ENCODE data around the gene TWF2.

The TWF2 gene

DNA sequence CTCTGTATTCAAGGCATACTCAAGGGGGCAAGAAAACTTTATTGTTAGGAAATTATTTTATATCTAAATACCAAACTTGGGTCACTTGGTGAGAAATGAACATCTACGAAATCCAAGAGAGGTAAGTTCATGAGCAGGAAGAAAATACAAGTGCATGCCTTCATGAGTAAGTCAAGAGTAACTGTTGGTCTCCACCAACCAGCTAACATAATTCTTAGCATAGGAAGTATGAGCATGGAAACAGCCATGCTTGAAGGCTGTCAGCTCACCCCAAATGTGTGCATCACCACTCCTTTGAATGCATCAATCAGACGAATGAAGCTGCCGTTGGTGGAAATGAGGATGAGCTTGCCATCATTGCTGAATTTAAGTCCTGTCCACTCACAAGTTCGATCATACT lies 20.5 kb upstream of the TWF2 start:
- in situ Hi-C loops (cut with HindIII; ENCODE audit: low sequenced_read_pairs): no loop called here

DNA sequence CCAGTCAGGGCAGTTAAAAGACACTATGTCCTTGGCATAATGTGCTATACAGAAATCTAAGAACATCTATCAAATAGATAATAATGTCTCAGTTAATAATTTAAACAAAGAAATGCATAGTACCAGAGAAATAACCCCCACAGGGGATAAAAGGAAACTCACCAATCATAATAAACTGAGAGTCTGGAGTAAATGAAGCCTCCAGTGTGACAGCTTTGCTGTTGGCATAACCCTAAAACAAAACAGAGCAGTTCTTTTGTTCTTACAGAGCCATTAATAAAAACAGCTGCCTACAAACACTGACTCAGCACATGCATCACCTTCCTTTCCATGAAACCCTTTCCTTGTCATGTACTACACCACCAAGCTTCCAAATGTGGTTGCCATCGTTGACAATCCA lies 20.1 kb upstream of the TWF2 start:
- in situ Hi-C loops (cut with HindIII; ENCODE audit: low sequenced_read_pairs): no loop called here

- in situ Hi-C loops (cut with HindIII; ENCODE audit: low sequenced_read_pairs): no loop called here
Measured at GRCh38 chr3:52257911-52258310, 19.0 kb upstream of the TWF2 start.

DNA sequence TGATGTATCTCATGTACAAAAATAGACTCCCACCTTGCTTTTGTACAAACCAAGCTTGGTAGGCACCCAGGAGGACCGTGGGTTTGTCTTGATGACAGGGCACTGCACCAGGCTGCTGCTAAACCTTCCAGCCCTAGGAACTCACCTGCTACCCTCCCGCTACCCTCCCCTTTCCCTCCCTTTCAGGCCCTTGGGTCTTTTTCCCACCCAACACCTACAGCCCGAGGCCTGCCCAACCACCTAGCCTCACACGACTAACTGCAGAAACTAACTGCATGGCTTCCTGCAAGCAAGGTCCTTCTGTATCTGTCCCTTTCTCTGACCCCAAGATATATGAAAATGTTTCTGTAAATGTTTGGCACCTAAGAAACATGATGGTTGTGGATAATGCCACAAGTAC lies 17.7 kb upstream of the TWF2 start:
- in situ Hi-C loops (cut with HindIII; ENCODE audit: low sequenced_read_pairs): no loop called here

DNA sequence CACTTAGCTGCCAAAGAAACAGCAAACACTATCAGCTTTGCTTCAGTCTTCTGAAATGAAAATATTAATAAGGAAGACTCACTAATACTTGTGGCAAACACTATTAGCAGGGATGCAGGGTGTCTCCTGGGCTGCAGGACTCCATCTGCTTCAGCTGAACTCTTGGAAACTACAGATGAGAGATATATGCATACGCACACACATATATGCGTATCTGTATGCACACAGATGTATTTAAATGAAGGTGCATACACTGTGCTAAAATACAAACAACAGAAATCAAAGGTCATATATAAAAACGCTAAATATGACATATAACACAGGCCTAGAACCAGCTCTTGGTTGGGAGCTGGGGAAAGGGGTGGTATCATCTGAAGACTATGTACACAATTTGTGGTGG lies 17.2 kb upstream of the TWF2 start:
- in situ Hi-C loops (cut with HindIII; ENCODE audit: low sequenced_read_pairs): no loop called here

GRCh38 chr3:52254608-52255007 lies 15.7 kb upstream of the TWF2 start:
- in situ Hi-C loops (cut with HindIII; ENCODE audit: low sequenced_read_pairs): no loop called here

- in situ Hi-C loops (cut with HindIII; ENCODE audit: low sequenced_read_pairs): no loop called here
Measured at GRCh38 chr3:52253314-52254304, 14.7 kb upstream of the TWF2 start.

DNA sequence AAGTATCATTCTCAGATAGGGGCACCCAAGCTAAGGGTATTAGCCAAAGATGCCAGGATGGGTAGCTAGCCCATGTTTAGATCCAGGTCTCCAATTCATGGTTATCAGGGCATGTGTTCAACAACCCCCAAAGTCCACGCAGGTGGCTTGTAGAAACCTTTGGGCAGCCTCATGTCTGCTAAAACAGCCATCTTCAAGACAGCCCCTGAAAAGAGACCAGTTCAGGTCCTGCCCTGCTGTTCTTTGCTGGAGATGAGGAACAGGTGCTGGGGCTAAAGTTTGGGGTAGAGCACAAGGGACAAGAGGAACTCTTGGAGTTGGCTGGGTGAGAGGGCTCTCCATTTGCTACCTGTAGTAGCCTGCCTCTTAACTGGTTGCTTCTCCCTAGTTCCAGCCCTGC lies 11.2 kb upstream of the TWF2 start:
- in situ Hi-C loops (cut with HindIII; ENCODE audit: low sequenced_read_pairs): no loop called here

DNA sequence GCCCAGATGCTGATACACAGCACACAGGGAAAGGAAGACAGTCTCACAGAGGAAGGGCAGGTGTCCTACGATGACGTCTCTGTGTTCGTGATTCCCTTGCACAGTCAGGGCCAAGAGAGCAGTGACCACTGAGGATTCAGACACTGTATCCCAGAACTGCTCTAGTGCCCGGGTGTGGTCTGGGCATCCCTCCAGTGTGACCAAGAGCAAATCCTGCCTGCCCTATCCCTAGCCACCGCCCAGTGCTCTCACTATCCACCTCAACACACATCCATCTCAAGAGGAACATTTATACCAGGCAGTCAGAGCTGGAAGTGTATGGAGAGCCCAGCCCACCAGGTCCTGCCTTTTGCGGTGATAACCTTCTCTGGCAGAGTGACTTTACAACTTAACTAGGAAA lies 10.7 kb upstream of the TWF2 start:
- in situ Hi-C loops (cut with HindIII; ENCODE audit: low sequenced_read_pairs): no loop called here

GRCh38 chr3:52248816-52249547 lies 10.0 kb upstream of the TWF2 start:
- in situ Hi-C loops (cut with HindIII; ENCODE audit: low sequenced_read_pairs): no loop called here

- in situ Hi-C loops (cut with HindIII; ENCODE audit: low sequenced_read_pairs): no loop called here
Measured at GRCh38 chr3:52248165-52248541, 9.2 kb upstream of the TWF2 start.

DNA sequence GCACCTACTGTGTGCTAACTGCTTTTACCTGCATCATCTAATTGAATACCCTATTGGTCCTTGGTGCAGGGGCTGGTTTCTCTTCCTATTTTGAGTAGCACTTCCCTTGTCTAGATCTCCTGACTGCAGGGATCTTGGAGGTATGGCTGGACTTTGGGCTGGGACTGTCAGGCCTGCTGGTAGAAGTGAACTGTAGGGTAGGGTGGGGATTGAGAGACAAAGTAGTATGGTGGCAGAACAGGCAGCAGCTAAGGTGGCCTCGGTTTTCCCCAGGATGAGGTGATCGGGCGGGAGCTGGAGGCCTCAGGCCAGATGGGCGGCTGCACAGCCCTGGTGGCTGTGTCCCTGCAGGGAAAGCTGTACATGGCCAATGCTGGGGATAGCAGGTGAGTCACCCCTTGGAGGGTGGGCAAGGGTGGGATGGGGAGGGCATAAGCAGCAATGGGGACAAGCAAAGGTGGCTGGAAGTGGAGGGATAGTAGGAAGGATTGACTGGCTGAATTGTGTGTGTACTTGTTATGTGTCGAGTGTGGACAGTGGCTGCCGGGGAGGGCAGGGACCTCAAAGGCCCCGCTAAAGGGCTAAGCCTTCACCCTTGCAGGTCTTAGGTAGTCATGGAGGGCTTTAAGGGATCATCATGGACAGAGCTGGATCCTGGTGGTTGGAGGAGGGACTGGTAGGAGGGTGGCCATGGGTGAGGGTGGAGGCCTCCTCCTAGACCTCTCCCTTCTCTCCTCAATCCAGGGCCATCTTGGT lies 8.6 kb upstream of the TWF2 start:
- in situ Hi-C loops (cut with HindIII; ENCODE audit: low sequenced_read_pairs): no loop called here

- in situ Hi-C loops (cut with HindIII; ENCODE audit: low sequenced_read_pairs): no loop called here
Measured at GRCh38 chr3:52246728-52247408, 7.9 kb upstream of the TWF2 start.

GRCh38 chr3:52246264-52246620 lies 7.3 kb upstream of the TWF2 start:
- in situ Hi-C loops (cut with HindIII; ENCODE audit: low sequenced_read_pairs): no loop called here

DNA sequence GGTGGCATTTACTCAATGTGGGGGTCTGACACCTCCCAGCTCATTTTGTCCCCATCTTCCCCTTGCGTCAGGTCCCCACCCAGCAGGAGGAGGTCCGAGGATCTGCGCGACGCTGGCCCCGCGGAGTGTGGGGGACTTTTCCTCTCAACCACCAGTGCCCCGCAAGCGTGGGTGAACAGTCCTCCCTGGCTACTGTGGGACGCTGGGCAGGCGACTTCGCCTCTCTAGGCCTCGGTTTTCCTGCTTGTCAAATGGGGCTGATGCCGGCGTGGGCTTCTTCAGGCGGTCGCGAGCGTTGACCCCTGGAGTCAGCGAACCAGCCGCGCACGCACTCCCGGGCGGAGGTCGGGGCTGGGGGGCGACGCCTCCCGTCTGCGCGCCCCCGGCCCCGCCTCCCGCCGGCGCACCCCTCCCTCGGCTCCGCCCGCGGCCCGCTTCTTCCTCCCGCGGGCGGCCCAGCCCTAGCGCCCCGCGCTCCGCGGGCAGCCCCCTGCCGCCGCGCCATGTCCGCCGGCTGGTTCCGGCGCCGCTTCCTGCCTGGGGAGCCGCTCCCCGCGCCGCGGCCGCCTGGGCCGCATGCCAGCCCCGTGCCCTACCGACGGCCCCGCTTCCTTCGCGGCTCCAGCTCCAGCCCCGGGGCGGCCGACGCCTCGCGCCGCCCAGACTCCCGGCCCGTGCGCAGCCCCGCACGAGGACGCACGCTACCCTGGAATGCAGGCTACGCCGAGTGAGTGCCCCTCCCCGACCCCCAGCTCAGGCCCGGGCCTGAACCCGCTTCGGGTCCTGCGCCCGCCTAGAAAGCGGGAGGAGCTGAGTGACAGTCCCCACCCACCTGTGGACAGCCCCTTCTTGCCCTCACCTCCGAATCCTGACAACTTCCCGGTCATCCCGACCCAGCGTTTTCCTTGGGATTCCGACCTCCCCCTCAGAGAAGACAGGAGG lies 6.6 kb upstream of the TWF2 start, which contains the start of gene PPM1M:
Gene PPM1M, plus strand, starts transcription at position 438 of the 942 bp plus-strand sequence. Its CDS starts 66 bp downstream, at position 504.
- in situ Hi-C loops (cut with HindIII; ENCODE audit: low sequenced_read_pairs): no loop called here

DNA sequence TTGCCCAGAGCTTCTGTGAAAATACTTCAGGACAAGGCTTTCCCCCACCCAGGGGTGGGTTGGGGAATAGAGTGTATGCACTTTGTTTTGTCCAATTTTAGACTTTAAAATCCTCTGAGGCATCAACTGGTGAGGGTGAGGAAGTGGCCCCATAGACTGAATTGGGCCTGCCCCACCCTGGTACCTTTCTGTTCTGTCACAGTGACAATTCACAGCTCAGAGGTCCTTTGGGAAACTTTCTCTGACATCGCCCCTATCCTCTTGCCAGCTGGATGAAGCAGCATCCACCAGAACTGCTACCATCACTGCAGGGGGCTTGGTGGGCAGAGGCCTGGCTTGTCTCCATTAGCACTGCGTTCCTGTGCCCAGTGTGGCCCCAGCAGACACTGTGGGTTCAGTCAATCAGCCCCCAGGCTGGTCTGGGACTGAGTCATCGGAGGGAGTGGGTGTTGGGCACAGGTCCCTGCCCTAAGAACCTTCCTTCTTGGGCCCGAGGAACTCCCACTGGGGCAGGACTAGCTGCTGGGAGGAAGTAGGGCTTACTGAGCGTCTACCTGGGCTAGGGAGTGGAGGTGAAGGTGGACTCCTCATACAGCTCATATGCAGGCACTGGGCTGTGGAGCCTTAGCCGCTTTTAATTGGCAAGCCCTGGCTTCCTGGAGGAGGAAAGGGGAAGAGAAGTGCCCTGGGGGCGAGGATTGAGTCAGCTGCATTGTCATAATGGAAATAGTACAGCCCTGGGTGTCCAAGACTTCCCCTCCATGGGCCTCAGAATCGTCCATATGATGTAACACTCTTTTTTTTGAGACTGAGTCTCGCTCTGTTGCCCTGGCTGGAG lies 5.1 kb upstream of the TWF2 start:
- in situ Hi-C loops (cut with HindIII; ENCODE audit: low sequenced_read_pairs): no loop called here

- in situ Hi-C loops (cut with HindIII; ENCODE audit: low sequenced_read_pairs): no loop called here
Measured at GRCh38 chr3:52242039-52242438, 3.1 kb upstream of the TWF2 start.

DNA sequence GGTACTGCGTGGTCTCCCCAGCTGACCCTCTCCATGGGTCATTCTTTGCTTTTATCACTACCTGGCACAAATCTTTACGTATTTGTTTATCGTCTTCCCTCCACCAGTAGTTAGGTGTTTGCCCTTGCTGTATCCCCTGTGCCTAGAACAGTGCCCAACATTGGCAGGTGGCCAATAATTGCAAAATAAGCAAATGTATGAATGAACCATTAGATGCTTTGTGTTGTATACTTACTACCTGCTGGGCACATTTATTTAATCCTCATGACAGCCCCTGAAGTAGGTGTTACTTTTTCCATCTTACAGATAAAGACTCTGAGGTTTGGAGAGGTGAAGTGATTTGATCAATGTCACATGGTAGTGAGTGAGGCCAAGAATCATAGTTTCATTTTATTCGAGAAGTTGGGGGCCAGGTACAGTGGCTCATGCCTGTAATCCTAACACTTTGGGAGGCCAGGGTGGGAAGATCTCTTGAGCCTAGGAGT lies 2.0 kb upstream of the TWF2 start:
- in situ Hi-C loops (cut with HindIII; ENCODE audit: low sequenced_read_pairs): no loop called here

All from DLD1 (cell line).